ENCODE measurements around the gene ATP1A1.

Gene ATP1A1

DNA sequence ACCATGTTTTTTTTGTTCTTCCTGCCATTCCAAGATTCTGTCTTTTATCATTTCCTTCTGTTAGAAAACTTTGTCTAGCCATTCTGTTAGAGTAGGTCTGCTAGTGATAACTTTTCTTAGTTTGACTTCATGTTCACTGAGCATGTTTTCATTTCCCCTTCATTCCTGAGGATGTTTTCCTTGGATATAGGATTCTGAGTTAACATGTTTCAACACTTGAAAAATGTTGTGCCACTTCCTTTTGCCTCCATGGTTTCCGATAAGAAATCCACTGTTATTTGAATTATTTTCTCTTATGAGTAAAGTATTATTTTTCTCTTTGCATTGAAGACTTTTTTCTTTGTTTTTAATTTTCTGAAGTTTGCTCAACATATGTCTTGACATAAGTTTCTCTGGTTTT lies 66.7 kb downstream of the ATP1A1 start:
- TF ChIP-seq, protein P1, sequence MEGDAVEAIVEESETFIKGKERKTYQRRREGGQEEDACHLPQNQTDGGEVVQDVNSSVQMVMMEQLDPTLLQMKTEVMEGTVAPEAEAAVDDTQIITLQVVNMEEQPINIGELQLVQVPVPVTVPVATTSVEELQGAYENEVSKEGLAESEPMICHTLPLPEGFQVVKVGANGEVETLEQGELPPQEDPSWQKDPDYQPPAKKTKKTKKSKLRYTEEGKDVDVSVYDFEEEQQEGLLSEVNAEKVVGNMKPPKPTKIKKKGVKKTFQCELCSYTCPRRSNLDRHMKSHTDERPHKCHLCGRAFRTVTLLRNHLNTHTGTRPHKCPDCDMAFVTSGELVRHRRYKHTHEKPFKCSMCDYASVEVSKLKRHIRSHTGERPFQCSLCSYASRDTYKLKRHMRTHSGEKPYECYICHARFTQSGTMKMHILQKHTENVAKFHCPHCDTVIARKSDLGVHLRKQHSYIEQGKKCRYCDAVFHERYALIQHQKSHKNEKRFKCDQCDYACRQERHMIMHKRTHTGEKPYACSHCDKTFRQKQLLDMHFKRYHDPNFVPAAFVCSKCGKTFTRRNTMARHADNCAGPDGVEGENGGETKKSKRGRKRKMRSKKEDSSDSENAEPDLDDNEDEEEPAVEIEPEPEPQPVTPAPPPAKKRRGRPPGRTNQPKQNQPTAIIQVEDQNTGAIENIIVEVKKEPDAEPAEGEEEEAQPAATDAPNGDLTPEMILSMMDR (tag by site-specific recombination; IDR thresholded peaks at IDR 0.05): no peak
- TF ChIP-seq ZNF266 (tag by site-specific recombination; IDR thresholded peaks at IDR 0.05; ENCODE audit: low read depth): no peak
- TF ChIP-seq REPIN1 (tag by site-specific recombination; IDR thresholded peaks at IDR 0.05; ENCODE audit: low read depth): no peak
- TF ChIP-seq ZBTB21 (tag by site-specific recombination; IDR thresholded peaks at IDR 0.05): no peak
- TF ChIP-seq, protein P2, sequence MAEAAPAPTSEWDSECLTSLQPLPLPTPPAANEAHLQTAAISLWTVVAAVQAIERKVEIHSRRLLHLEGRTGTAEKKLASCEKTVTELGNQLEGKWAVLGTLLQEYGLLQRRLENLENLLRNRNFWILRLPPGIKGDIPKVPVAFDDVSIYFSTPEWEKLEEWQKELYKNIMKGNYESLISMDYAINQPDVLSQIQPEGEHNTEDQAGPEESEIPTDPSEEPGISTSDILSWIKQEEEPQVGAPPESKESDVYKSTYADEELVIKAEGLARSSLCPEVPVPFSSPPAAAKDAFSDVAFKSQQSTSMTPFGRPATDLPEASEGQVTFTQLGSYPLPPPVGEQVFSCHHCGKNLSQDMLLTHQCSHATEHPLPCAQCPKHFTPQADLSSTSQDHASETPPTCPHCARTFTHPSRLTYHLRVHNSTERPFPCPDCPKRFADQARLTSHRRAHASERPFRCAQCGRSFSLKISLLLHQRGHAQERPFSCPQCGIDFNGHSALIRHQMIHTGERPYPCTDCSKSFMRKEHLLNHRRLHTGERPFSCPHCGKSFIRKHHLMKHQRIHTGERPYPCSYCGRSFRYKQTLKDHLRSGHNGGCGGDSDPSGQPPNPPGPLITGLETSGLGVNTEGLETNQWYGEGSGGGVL (tag by site-specific recombination; IDR thresholded peaks at IDR 0.05): no peak
- TF ChIP-seq, protein P3, sequence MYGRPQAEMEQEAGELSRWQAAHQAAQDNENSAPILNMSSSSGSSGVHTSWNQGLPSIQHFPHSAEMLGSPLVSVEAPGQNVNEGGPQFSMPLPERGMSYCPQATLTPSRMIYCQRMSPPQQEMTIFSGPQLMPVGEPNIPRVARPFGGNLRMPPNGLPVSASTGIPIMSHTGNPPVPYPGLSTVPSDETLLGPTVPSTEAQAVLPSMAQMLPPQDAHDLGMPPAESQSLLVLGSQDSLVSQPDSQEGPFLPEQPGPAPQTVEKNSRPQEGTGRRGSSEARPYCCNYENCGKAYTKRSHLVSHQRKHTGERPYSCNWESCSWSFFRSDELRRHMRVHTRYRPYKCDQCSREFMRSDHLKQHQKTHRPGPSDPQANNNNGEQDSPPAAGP (tag by site-specific recombination; IDR thresholded peaks at IDR 0.05): no peak
- no peak for TF ChIP-seq ZFHX2 (tag by site-specific recombination; conservative IDR thresholded peaks at IDR 0.05)
- no peak for TF ChIP-seq ZNF610 (tag by site-specific recombination; IDR thresholded peaks at IDR 0.05; ENCODE audit: borderline replicate concordance)
- H3K4me1 ChIP-seq (ENCODE audit: control insufficient read depth, insufficient read depth, low read length): no peaks in the 10 kb centered on the region
- H3K27ac ChIP-seq (ENCODE audit: extremely low read depth, low read depth, low read length): no peak overlapping the region
- CTCF ChIA-PET: no interaction called here
- H3K36me3 ChIP-seq (ENCODE audit: control insufficient read depth in 2 of 2, insufficient read depth in 1 of 2, low read length in 2 of 2): no peaks in the 10 kb centered on the region
- POLR2A ChIA-PET: no interaction called here
- no peaks in the 10 kb centered on the region for H3K9me3 ChIP-seq (ENCODE audit: control insufficient read depth, insufficient read depth, low read depth, low read length)
- no peak overlapping the region for H3K4me3 ChIP-seq (ENCODE audit: low read depth, low read length)

DNA sequence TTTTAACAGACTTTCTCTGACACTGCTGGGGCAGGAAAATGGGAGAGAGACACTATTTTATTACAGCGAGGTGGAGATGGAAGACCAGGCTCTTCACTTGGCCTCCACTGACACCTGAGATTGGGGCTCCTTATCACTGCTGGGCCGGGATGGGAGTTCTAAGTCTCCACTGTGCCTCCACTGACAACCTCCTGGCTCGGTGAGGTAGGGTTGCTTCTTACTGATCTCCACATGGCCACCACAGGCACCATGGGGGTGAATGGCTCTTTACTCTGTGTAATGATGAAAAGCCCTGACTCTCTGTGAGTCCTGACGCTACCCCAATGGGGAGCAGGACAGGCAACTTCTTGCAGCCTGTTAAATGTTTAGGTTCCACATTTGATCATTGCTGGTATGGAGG lies 67.7 kb downstream of the ATP1A1 start:
- ChIA-PET CTCF (interaction anchor here (1.2 kb wide), 1 partner anchor 10 kb away, joined by 3 read pairs; no protein-coding TSS in a partner anchor), POLR2A (no interaction called here)
- TF ChIP-seq ZNF16 (tag by site-specific recombination; IDR thresholded peaks at IDR 0.05; ENCODE audit: low read depth) (no peak), ZNF555 (tag by site-specific recombination; conservative IDR thresholded peaks at IDR 0.05) (no peak), ZNF843 (tag by site-specific recombination; IDR thresholded peaks at IDR 0.05) (no peak), ZIC2 (tag by site-specific recombination; IDR thresholded peaks at IDR 0.05) (peak; percentile 46), KLF8 (tag by site-specific recombination; IDR thresholded peaks at IDR 0.05) (no peak), ZNF677 (tag by site-specific recombination; IDR thresholded peaks at IDR 0.05) (no peak)
- TF ChIP-seq, protein P4, sequence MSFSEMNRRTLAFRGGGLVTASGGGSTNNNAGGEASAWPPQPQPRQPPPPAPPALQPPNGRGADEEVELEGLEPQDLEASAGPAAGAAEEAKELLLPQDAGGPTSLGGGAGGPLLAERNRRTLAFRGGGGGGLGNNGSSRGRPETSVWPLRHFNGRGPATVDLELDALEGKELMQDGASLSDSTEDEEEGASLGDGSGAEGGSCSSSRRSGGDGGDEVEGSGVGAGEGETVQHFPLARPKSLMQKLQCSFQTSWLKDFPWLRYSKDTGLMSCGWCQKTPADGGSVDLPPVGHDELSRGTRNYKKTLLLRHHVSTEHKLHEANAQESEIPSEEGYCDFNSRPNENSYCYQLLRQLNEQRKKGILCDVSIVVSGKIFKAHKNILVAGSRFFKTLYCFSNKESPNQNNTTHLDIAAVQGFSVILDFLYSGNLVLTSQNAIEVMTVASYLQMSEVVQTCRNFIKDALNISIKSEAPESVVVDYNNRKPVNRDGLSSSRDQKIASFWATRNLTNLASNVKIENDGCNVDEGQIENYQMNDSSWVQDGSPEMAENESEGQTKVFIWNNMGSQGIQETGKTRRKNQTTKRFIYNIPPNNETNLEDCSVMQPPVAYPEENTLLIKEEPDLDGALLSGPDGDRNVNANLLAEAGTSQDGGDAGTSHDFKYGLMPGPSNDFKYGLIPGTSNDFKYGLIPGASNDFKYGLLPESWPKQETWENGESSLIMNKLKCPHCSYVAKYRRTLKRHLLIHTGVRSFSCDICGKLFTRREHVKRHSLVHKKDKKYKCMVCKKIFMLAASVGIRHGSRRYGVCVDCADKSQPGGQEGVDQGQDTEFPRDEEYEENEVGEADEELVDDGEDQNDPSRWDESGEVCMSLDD (tag by site-specific recombination; IDR thresholded peaks at IDR 0.05): no peak
- TF ChIP-seq, protein P5, sequence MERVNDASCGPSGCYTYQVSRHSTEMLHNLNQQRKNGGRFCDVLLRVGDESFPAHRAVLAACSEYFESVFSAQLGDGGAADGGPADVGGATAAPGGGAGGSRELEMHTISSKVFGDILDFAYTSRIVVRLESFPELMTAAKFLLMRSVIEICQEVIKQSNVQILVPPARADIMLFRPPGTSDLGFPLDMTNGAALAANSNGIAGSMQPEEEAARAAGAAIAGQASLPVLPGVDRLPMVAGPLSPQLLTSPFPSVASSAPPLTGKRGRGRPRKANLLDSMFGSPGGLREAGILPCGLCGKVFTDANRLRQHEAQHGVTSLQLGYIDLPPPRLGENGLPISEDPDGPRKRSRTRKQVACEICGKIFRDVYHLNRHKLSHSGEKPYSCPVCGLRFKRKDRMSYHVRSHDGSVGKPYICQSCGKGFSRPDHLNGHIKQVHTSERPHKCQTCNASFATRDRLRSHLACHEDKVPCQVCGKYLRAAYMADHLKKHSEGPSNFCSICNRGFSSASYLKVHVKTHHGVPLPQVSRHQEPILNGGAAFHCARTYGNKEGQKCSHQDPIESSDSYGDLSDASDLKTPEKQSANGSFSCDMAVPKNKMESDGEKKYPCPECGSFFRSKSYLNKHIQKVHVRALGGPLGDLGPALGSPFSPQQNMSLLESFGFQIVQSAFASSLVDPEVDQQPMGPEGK (tag by site-specific recombination; IDR thresholded peaks at IDR 0.05): no peak
- no peaks in the 10 kb centered on the region for H3K9me3 ChIP-seq (ENCODE audit: control insufficient read depth, insufficient read depth, low read depth, low read length)
- no peak overlapping the region for H3K27ac ChIP-seq (ENCODE audit: extremely low read depth, low read depth, low read length)
- no peak overlapping the region for H3K4me3 ChIP-seq (ENCODE audit: low read depth, low read length)
- no peaks in the 10 kb centered on the region for H3K4me1 ChIP-seq (ENCODE audit: control insufficient read depth, insufficient read depth, low read length)
- H3K36me3 ChIP-seq (ENCODE audit: control insufficient read depth in 2 of 2, insufficient read depth in 1 of 2, low read length in 2 of 2): no peaks in the 10 kb centered on the region
